ENCODE measurements around the gene DNAAF1. TPM values are rescaled to one million over a fixed set of nuclear protein-coding genes. Genes with fewer than 3 reads are reported as not detected.

Gene DNAAF1
- total RNA-seq, 2 experiments from 2014 or later: not detected

GRCh38 chr16:84186685-84187437 is 41.8 kb downstream of the DNAAF1 start, which contains the start of gene TAF1C:
TAF1C (minus strand) TSS chr16:84187057; CDS start chr16:84184988, 2,069 bp downstream.
- H3K9me3 Mint-ChIP-seq: no peaks in the 10 kb centered on the region
- peak within 1 kb of the TSS; percentile 90 for H3K4me3 Mint-ChIP-seq
- peak; percentile 85 for ATAC-seq (ENCODE audit: low read depth)
- peaks cover 11% of the 10 kb centered on the region for H3K4me1 Mint-ChIP-seq
- POLR2A ChIA-PET: interaction anchor here (1.0 to 1.6 kb wide), 5 partner anchors 70 to 328 kb away, joined by 3 to 9 read pairs (median 4); partner anchors contain the start of gene MBTPS1
- peak within 1 kb of the TSS; percentile 90 for H3K27ac Mint-ChIP-seq
- peak; percentile 95 for DNase-seq
- no peaks in the 10 kb centered on the region for H3K36me3 Mint-ChIP-seq
- no peaks in the 10 kb centered on the region for H3K27me3 Mint-ChIP-seq

- DNase-seq (no peak), ATAC-seq (ENCODE audit: low read depth) (no peak)
- Mint-ChIP-seq H3K27ac (no peak within 1 kb of the TSS), H3K36me3 (no peaks in the 10 kb centered on the region), H3K4me1 (peaks cover 18% of the 10 kb centered on the region), H3K9me3 (no peaks in the 10 kb centered on the region), H3K27me3 (no peaks in the 10 kb centered on the region), H3K4me3 (no peak within 1 kb of the TSS)
- POLR2A ChIA-PET: interaction anchor here (1.2 kb wide), 1 partner anchor 103 kb away, joined by 3 read pairs; no protein-coding TSS in a partner anchor
These were observed 45.8 kb downstream of the DNAAF1 start, which contains the start of gene ADAD2 for GRCh38 chr16:84190731-84191388. ADAD2 (plus strand) TSS chr16:84191157; CDS start chr16:84191231, 74 bp downstream.

DNA sequence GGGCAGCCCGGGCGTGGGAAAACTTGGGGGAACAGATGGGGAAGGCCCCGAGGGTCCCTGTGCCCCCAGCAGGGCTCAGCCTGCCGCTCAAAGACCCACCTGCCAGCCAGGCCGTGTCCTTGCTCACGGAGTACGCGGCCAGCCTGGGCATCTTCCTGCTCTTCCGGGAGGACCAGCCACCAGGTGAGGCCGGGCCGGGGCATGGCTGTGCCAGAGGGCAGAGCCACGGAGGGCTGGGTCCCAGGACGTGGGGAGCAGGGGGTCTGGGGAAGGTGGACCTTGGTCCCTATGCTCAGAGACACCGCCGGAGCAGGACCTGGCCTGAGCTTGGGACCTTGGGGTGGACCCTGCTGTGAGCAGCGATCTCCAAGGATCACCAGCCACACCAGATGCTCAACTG is 46.4 kb downstream of the DNAAF1 start:
- ATAC-seq (ENCODE audit: low read depth): no peak
- Mint-ChIP-seq H3K27ac (no peak overlapping the region), H3K27me3 (no peaks in the 10 kb centered on the region), H3K4me1 (peaks cover 17% of the 10 kb centered on the region), H3K4me3 (no peak overlapping the region), H3K9me3 (no peaks in the 10 kb centered on the region), H3K36me3 (no peaks in the 10 kb centered on the region)
- POLR2A ChIA-PET: interaction anchor here (0.5 kb wide), 1 partner anchor 460 kb away, joined by 3 read pairs; no protein-coding TSS in a partner anchor
- no peak for DNase-seq

- Mint-ChIP-seq H3K9me3 (no peaks in the 10 kb centered on the region), H3K4me1 (peaks cover 17% of the 10 kb centered on the region), H3K27me3 (no peaks in the 10 kb centered on the region), H3K36me3 (no peaks in the 10 kb centered on the region), H3K27ac (peak overlapping the region; percentile 85), H3K4me3 (peak overlapping the region; percentile 66)
- ATAC-seq (ENCODE audit: low read depth) (peak; percentile 34), DNase-seq (no peak)
- POLR2A ChIA-PET: no interaction called here
These were observed 48.4 kb downstream of the DNAAF1 start for GRCh38 chr16:84193480-84193879.

- no peaks in the 10 kb centered on the region for H3K36me3 Mint-ChIP-seq
- ATAC-seq (ENCODE audit: low read depth) (peak; percentile 11), DNase-seq (no peak)
- POLR2A ChIA-PET: interaction anchor here (0.8 kb wide), 1 partner anchor 414 kb away, joined by 3 read pairs; no protein-coding TSS in a partner anchor
- peak overlapping the region; percentile 85 for H3K27ac Mint-ChIP-seq
- H3K4me1 Mint-ChIP-seq: peaks cover 17% of the 10 kb centered on the region
- H3K27me3 Mint-ChIP-seq: peaks cover 2% of the 10 kb centered on the region
- H3K4me3 Mint-ChIP-seq: peak overlapping the region; percentile 66
- no peaks in the 10 kb centered on the region for H3K9me3 Mint-ChIP-seq
These were observed 48.9 kb downstream of the DNAAF1 start for GRCh38 chr16:84194018-84194417.

DNA sequence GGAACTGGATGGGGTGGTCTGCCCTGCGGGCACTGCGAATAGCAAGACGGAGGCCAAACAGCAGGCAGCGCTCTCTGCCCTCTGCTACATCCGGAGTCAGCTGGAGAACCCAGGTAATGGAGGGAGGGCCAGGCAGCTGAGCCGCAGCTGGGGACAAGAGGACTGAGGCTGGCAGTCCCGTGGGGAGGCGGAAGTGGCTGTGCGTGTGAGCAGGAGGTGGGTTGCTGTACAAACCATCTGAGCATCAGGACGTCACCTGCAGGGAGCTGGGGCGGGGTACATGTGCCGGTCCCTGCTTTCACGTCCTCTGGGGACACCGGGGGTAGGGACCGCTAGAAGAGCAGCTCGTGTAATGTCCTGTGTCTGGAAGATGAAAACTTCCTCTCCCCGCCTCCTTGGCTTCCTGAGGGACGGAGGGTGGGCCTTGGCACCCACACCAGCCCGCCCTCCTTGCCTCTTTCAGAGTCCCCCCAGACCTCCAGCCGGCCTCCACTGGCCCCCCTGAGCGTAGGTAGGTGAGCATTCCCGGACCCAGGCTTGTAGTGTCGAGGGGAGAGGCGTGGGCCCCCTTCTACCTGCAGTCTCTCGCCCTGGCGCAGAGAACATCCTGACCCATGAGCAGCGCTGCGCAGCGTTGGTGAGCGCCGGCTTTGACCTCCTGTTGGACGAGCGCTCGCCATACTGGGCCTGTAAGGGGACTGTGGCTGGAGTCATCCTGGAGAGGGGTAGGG is 49.5 kb downstream of the DNAAF1 start:
- Mint-ChIP-seq H3K27ac (peak overlapping the region; percentile 85), H3K4me1 (peaks cover 17% of the 10 kb centered on the region), H3K36me3 (no peaks in the 10 kb centered on the region), H3K4me3 (peak overlapping the region; percentile 66), H3K9me3 (no peaks in the 10 kb centered on the region), H3K27me3 (peaks cover 5% of the 10 kb centered on the region)
- POLR2A ChIA-PET: interaction anchor here (0.8 kb wide), 2 partner anchors 78 to 414 kb away, joined by 3 read pairs; partner anchors contain the start of gene MBTPS1
- peak; percentile 87 for ATAC-seq (ENCODE audit: low read depth)
- peak; percentile 72 for DNase-seq

- Mint-ChIP-seq H3K27ac (no peak overlapping the region), H3K36me3 (no peaks in the 10 kb centered on the region), H3K4me1 (peaks cover 17% of the 10 kb centered on the region), H3K27me3 (peaks cover 5% of the 10 kb centered on the region), H3K4me3 (no peak overlapping the region), H3K9me3 (no peaks in the 10 kb centered on the region)
- ATAC-seq (ENCODE audit: low read depth) (no peak), DNase-seq (no peak)
- POLR2A ChIA-PET: interaction anchor here (0.8 kb wide), 1 partner anchor 79 kb away, joined by 3 read pairs; the partner anchor contains the start of gene MBTPS1
These were observed 50.3 kb downstream of the DNAAF1 start for GRCh38 chr16:84195201-84196093.

DNA sequence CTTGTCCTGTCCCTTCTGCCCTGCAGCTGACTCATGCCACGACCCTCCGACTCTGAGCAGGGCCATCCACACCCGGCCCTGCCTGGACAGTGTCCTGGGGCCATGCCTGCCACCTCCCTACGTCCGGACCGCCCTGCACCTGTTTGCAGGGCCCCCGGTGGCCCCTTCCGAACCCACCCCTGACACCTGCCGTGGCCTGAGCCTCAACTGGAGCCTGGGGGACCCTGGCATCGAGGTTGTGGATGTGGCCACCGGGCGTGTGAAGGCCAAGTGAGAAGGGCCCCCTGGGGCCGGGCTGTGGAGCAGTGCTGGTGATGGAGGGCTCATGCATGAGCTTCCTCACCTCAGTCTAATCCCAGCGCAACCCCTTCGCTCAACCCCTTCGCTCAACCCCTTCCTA is 51.0 kb downstream of the DNAAF1 start:
- no peak for ATAC-seq (ENCODE audit: low read depth)
- Mint-ChIP-seq H3K4me3 (no peak overlapping the region), H3K27ac (no peak overlapping the region), H3K36me3 (no peaks in the 10 kb centered on the region), H3K27me3 (peaks cover 8% of the 10 kb centered on the region), H3K4me1 (peaks cover 17% of the 10 kb centered on the region), H3K9me3 (no peaks in the 10 kb centered on the region)
- no peak for DNase-seq
- POLR2A ChIA-PET: interaction anchor here (0.5 kb wide), 1 partner anchor 391 kb away, joined by 3 read pairs; no protein-coding TSS in a partner anchor

GRCh38 chr16:84196727-84197394 is 51.8 kb downstream of the DNAAF1 start:
- Mint-ChIP-seq H3K9me3 (no peaks in the 10 kb centered on the region), H3K4me3 (no peak overlapping the region), H3K27me3 (peaks cover 8% of the 10 kb centered on the region), H3K27ac (peak overlapping the region; percentile 49), H3K4me1 (peaks cover 17% of the 10 kb centered on the region), H3K36me3 (no peaks in the 10 kb centered on the region)
- POLR2A ChIA-PET: interaction anchor here (0.5 kb wide), 1 partner anchor 391 kb away, joined by 3 read pairs; no protein-coding TSS in a partner anchor
- DNase-seq (no peak), ATAC-seq (ENCODE audit: low read depth) (no peak)

GRCh38 chr16:84197466-84198128 is 52.5 kb downstream of the DNAAF1 start:
- ATAC-seq (ENCODE audit: low read depth) (no peak), DNase-seq (no peak)
- Mint-ChIP-seq H3K9me3 (no peaks in the 10 kb centered on the region), H3K4me3 (no peak overlapping the region), H3K27me3 (peaks cover 8% of the 10 kb centered on the region), H3K36me3 (no peaks in the 10 kb centered on the region), H3K4me1 (peaks cover 17% of the 10 kb centered on the region), H3K27ac (no peak overlapping the region)
- POLR2A ChIA-PET: no interaction called here

DNA sequence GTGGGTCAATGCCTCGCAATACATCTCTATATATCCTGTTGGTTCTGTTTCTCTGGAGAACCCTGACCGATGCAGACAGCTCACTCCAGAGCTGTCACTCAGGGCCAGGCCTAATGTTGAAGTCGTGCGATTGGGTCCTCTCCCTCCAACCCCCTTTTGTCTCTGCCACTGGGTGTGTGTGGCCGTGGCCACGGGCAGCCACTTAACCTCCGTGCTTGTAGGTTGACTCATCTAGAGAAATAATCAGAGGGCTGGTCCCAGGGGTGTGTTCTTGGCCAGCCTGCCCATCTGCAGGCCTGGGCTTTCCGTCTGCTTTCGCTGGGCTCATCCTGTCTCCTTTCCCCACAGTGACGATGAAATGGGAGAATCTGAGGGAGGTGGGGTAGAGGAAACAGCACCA is 53.3 kb downstream of the DNAAF1 start:
- POLR2A ChIA-PET: no interaction called here
- H3K4me3 Mint-ChIP-seq: no peak overlapping the region
- no peaks in the 10 kb centered on the region for H3K36me3 Mint-ChIP-seq
- no peak overlapping the region for H3K27ac Mint-ChIP-seq
- H3K27me3 Mint-ChIP-seq: peaks cover 8% of the 10 kb centered on the region
- ATAC-seq (ENCODE audit: low read depth) (no peak), DNase-seq (no peak)
- no peaks in the 10 kb centered on the region for H3K9me3 Mint-ChIP-seq
- H3K4me1 Mint-ChIP-seq: peaks cover 14% of the 10 kb centered on the region
